H1 (cell line): ENCODE measurements around the gene LGALS16. TPM values are rescaled to one million over a fixed set of nuclear protein-coding genes. Genes with fewer than 3 reads are reported as not detected.

Experiments used
- CTCF ChIA-PET: fragments of 300-600 bp; sonication (Branson Sonifier 250); formaldehyde crosslinking; loops from one replicate; lab custom pipeline; 2021; ENCODE audit not compliant: partially characterized antibody; lab: Charles Lee
- POLR2A ChIA-PET: fragments of 300-600 bp; sonication (Branson Sonifier 250); formaldehyde crosslinking; loops from one replicate; lab custom pipeline; 2021; ENCODE audit warnings: inconsistent platforms; ENCODE audit not compliant: partially characterized antibody; lab: Charles Lee
- DNase-seq, 2 experiments: peaks; one replicate each; pipeline versions ENCODE4 v3.0.0 to v3.0.0-alpha.2; 2010 to 2022; ENCODE audit warnings: low spot score in 2 of 2, low read depth in 1 of 2, mixed read lengths in 1 of 2
- FAIRE-seq: peaks from 2 replicates; lab custom pipeline; 2011; peaks lifted over from hg19 to GRCh38; lab: Jason Lieb, UNC
- H2AFZ ChIP-seq: 2 replicates; pipeline ENCODE4 v1.8.1; 2012; ENCODE audit warnings: low read length, inconsistent platforms
- H2AK5ac ChIP-seq: 2 replicates; pipeline ENCODE4 v1.6.1; 2013; ENCODE audit warnings: low read depth, low read length
- H2BK120ac ChIP-seq: replicated peaks from 2 replicates; pipeline ENCODE3; 2013; ENCODE audit warnings: low read depth, low read length, inconsistent platforms
- H2BK12ac ChIP-seq: 2 replicates; pipeline ENCODE4 v1.6.1; 2013; ENCODE audit warnings: low read depth, low read length
- H2BK15ac ChIP-seq: 2 replicates; pipeline ENCODE4 v1.6.1; 2013; ENCODE audit warnings: low read length
- H2BK20ac ChIP-seq: 2 replicates; pipeline ENCODE4 v1.6.1; 2013; ENCODE audit warnings: low read length
- H2BK5ac ChIP-seq: 2 replicates; pipeline ENCODE4 v1.6.1; 2013; ENCODE audit warnings: low read depth, low read length
- H3K14ac ChIP-seq: 2 replicates; pipeline ENCODE4 v1.6.1; 2013; ENCODE audit warnings: inconsistent platforms; ENCODE audit not compliant: insufficient read length
- H3K18ac ChIP-seq: 2 replicates; pipeline ENCODE4 v1.6.1; 2013; ENCODE audit warnings: low read length; ENCODE audit errors: extremely low read depth
- H3K23ac ChIP-seq: 2 replicates; pipeline ENCODE4 v1.6.1; 2013; ENCODE audit warnings: inconsistent platforms; ENCODE audit not compliant: insufficient read length
- H3K23me2 ChIP-seq: 2 replicates; pipeline ENCODE4 v1.6.1; 2013; ENCODE audit warnings: low read depth, low read length
- H3K27ac ChIP-seq: 2 replicates; pipeline ENCODE4 v1.6.1; 2011; ENCODE audit warnings: low read depth, low read length, inconsistent platforms
- H3K27me3 ChIP-seq, 4 experiments: replicated peaks in 1 of 4; 1 replicate in 1 of 4; 2 replicates in 3 of 4; pipeline versions ENCODE4 v1.6.1 to v1.8.1; 2011 to 2013; ENCODE audit warnings: low read length in 3 of 4, mild to moderate bottlenecking in 3 of 4, inconsistent platforms in 2 of 4, mixed read lengths in 2 of 4, moderate library complexity in 1 of 4; ENCODE audit not compliant: control insufficient read depth in 3 of 4, insufficient read depth in 3 of 4; ENCODE audit errors: extremely low read depth in 1 of 4
- H3K36me3 ChIP-seq, 4 experiments: 2 replicates each; pipeline versions ENCODE4 v1.6.1 to v1.8.1; 2011 to 2013; ENCODE audit warnings: mild to moderate bottlenecking in 4 of 4, low read length in 3 of 4, moderate library complexity in 2 of 4, control low read depth in 1 of 4, inconsistent platforms in 1 of 4; ENCODE audit not compliant: insufficient read depth in 4 of 4, control insufficient read depth in 2 of 4
- H3K4ac ChIP-seq: replicated peaks from 2 replicates; pipeline ENCODE3; 2013; ENCODE audit warnings: low read length, low read depth, mixed read lengths, inconsistent platforms; ENCODE audit not compliant: insufficient read length
- H3K4me1 ChIP-seq, 4 experiments: replicated peaks in 1 of 4; 1 replicate in 1 of 4; 2 replicates in 3 of 4; pipeline versions ENCODE4 v1.6.1 to v1.8.1; 2011 to 2013; ENCODE audit warnings: low read length in 3 of 4, inconsistent platforms in 2 of 4, mixed read lengths in 1 of 4; ENCODE audit not compliant: insufficient read depth in 4 of 4, control insufficient read depth in 3 of 4
- H3K4me2 ChIP-seq, 2 experiments: 2 replicates each; pipeline versions ENCODE4 v1.6.1 to v1.8.1; 2011 to 2013; ENCODE audit warnings: low read depth in 2 of 2, low read length in 2 of 2, control low read depth in 1 of 2, inconsistent platforms in 1 of 2, mild to moderate bottlenecking in 1 of 2; ENCODE audit not compliant: insufficient read depth in 1 of 2
- H3K4me3 ChIP-seq, 4 experiments: fragments of 200-600, 300-600 bp in 1 of 4; sonication (generic), shearing (Covaris generic), sonication (Bioruptor Twin) in 1 of 4; 2 replicates each; pipeline versions ENCODE4 v1.5.1 to v1.8.1; 2011 to 2016; ENCODE audit warnings: low read length in 4 of 4, low read depth in 3 of 4, control low read depth in 2 of 4, inconsistent platforms in 2 of 4, mild to moderate bottlenecking in 2 of 4, mixed read lengths in 1 of 4, moderate library complexity in 1 of 4; ENCODE audit not compliant: insufficient read depth in 2 of 4; ENCODE audit errors: extremely low read depth in 1 of 4
- H3K56ac ChIP-seq: replicated peaks from 2 replicates; pipeline ENCODE3; 2013; ENCODE audit warnings: low read depth, mild to moderate bottlenecking, mixed read lengths, low read length, inconsistent platforms; ENCODE audit not compliant: insufficient read length
- H3K79me1 ChIP-seq: 2 replicates; pipeline ENCODE4 v1.6.1; 2013; ENCODE audit warnings: low read depth, low read length, control low read depth
- H3K79me2 ChIP-seq, 2 experiments: 2 replicates each; pipeline versions ENCODE4 v1.6.1 to v1.8.1; 2012 to 2013; ENCODE audit warnings: low read length in 2 of 2, mild to moderate bottlenecking in 2 of 2, inconsistent platforms in 1 of 2; ENCODE audit not compliant: insufficient read depth in 2 of 2, control insufficient read depth in 1 of 2
- H3K9ac ChIP-seq, 4 experiments: replicated peaks in 1 of 4; 1 replicate in 1 of 4; 2 replicates in 3 of 4; pipeline versions ENCODE4 v1.6.1 to v1.8.1; 2011 to 2013; ENCODE audit warnings: low read depth in 3 of 4, low read length in 3 of 4, control low read depth in 2 of 4, mild to moderate bottlenecking in 2 of 4, moderate library complexity in 2 of 4, inconsistent platforms in 1 of 4; ENCODE audit errors: extremely low read depth in 1 of 4
- H3K9me3 ChIP-seq, 2 experiments: 2 replicates each; pipeline versions ENCODE4 v1.6.1 to v1.8.1; 2012 to 2013; ENCODE audit warnings: mild to moderate bottlenecking in 2 of 2, moderate library complexity in 2 of 2, control low read depth in 1 of 2, inconsistent platforms in 1 of 2, low read depth in 1 of 2, low read length in 1 of 2, mixed read lengths in 1 of 2; ENCODE audit not compliant: insufficient read depth in 2 of 2
- H4K20me1 ChIP-seq, 2 experiments: replicated peaks in 1 of 2; 2 replicates each; pipeline versions ENCODE3 to v1.8.1; 2011 to 2013; ENCODE audit warnings: inconsistent platforms in 2 of 2, low read length in 2 of 2, mild to moderate bottlenecking in 1 of 2; ENCODE audit not compliant: insufficient read depth in 2 of 2, control insufficient read depth in 1 of 2
- H4K5ac ChIP-seq: 2 replicates; pipeline ENCODE4 v1.6.1; 2013; ENCODE audit warnings: low read length, low read depth, mixed read lengths, inconsistent platforms; ENCODE audit not compliant: insufficient read length
- H4K8ac ChIP-seq: 2 replicates; pipeline ENCODE4 v1.8.0; 2013; ENCODE audit warnings: mild to moderate bottlenecking, moderate library complexity, low read length, inconsistent platforms; ENCODE audit not compliant: insufficient read depth; ENCODE audit errors: extremely low read depth
- H4K91ac ChIP-seq: replicated peaks from 2 replicates; pipeline ENCODE3; 2013; ENCODE audit warnings: low read length, mixed read lengths, inconsistent platforms; ENCODE audit not compliant: insufficient read length
- TEAD4 ChIP-seq: IDR thresholded peaks from 2 replicates; pipeline ENCODE4 v1.6.1; 2012; ENCODE audit warnings: low read depth, low read length, inconsistent platforms, mixed read lengths
- WGBS, 2 experiments: shearing (Covaris generic) in 1 of 2; methylation state at CpG; one replicate each; pipeline versions ENCODE4 v1.1.6 to v1.1.7; 2013 to 2015; ENCODE audit warnings: low lambda C conversion rate in 2 of 2, mixed read lengths in 2 of 2, inconsistent platforms in 1 of 2, low coverage in 1 of 2, missing lambda C conversion rate in 1 of 2; ENCODE audit not compliant: insufficient replicate concordance in 2 of 2, insufficient coverage in 1 of 2, insufficient read length in 1 of 2; ENCODE audit errors: extremely low coverage in 1 of 2, missing lambda C conversion rate in 1 of 2; 5-methylcytosine and 5-hydroxymethylcytosine counted together
- polyA plus RNA-seq, 7 experiments: library from polyadenylated mRNA; depleted of rRNA in 3 of 7; stranded (reverse) in 5 of 7; unstranded in 2 of 7; fragments of >200 nt in 5 of 7; fragments of 200-250 nt in 2 of 7; gene quantifications; 1 replicate in 5 of 7; 2 replicates in 1 of 7; 4 replicates in 1 of 7; pipeline versions ENCODE4 v1.2.1 to v1.2.3, GENCODE V29; 2011 to 2013; ENCODE audit warnings: missing spikeins in 2 of 7, mixed read lengths in 2 of 7
- total RNA-seq: library from RNA; stranded (reverse); fragmentation: NEBNext Ultra II Directional; extraction: Animal tissue kit (Norgen Biotek cat#: 25700); gene quantifications from 2 replicates; pipeline ENCODE4 v1.2.1, GENCODE V29; 2021
- TF ChIP-seq, protein P1 (sequence below): IDR thresholded peaks from 2 replicates; pipeline ENCODE4 v1.6.1; 2012; ENCODE audit warnings: inconsistent platforms
- TF ChIP-seq, protein P2 (sequence below): IDR thresholded peaks from 2 replicates; pipeline ENCODE4 v1.6.1; 2011; ENCODE audit warnings: low read length, improper control_type of control experiment

The LGALS16 gene
- total and polyA plus RNA-seq, 2 of the 8 experiments (the other 6 are each of a cell fraction or from before 2014, with no cell fraction given) = not detected

- no peak for TF ChIP-seq TEAD4
- TF ChIP-seq, protein P1, sequence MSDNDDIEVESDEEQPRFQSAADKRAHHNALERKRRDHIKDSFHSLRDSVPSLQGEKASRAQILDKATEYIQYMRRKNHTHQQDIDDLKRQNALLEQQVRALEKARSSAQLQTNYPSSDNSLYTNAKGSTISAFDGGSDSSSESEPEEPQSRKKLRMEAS = no peak
- TF ChIP-seq, protein P2, sequence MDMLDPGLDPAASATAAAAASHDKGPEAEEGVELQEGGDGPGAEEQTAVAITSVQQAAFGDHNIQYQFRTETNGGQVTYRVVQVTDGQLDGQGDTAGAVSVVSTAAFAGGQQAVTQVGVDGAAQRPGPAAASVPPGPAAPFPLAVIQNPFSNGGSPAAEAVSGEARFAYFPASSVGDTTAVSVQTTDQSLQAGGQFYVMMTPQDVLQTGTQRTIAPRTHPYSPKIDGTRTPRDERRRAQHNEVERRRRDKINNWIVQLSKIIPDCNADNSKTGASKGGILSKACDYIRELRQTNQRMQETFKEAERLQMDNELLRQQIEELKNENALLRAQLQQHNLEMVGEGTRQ = no peak
- Histone ChIP-seq H2BK120ac (no peak overlapping the region), H3K23me2 (no peaks in the 10 kb centered on the region), H3K4me3 (no peak overlapping the region), H4K5ac (no peak overlapping the region), H2BK12ac (no peak overlapping the region), H2AK5ac (no peak overlapping the region), H3K9ac (no peak overlapping the region), H4K91ac (no peak overlapping the region), H3K36me3 (no peaks in the 10 kb centered on the region), H3K18ac (no peak overlapping the region), H3K4me2 (no peak overlapping the region), H2AFZ (no peak overlapping the region), H2BK20ac (no peak overlapping the region), H4K20me1 (peaks cover 0 to 4% of the 10 kb centered on the region in 2 experiments), H2BK5ac (no peak overlapping the region), H3K9me3 (no peaks in the 10 kb centered on the region), H3K4me1 (no peaks in the 10 kb centered on the region), H3K27me3 (no peaks in the 10 kb centered on the region), H3K79me1 (no peaks in the 10 kb centered on the region), H4K8ac (no peak overlapping the region), H3K27ac (no peak overlapping the region), H3K56ac (no peak overlapping the region), H3K79me2 (no peaks in the 10 kb centered on the region), H2BK15ac (no peak overlapping the region), H3K4ac (no peak overlapping the region), H3K23ac (no peak overlapping the region), H3K14ac (no peak overlapping the region)
- WGBS, 2 experiments = 86% methylated on average over 3 of the region's 3 CpGs; no CpG with 5 or more reads in 1 of the 2 experiments
- CTCF ChIA-PET = no interaction called here
- DNase-seq (no peak), FAIRE-seq (no peak)
- POLR2A ChIA-PET = no interaction called here
Observed at GRCh38 chr19:39680593-39680992, 24.9 kb downstream of the LGALS16 start.
